ENCODE data around the gene EPHA10.

- no peak for TF ChIP-seq CTCF (IDR thresholded peaks at IDR 0.05)
- TF ChIP-seq POLR2A (IDR thresholded peaks at IDR 0.05): no peak
These were observed 88.4 kb downstream of the EPHA10 start for GRCh38 chr1:37676281-37677142.
